Mesothelial cell of epicardium (in vitro differentiated cells): ENCODE measurements around the gene ARSI. TPM values are rescaled to one million over a fixed set of nuclear protein-coding genes. Genes with fewer than 3 reads are reported as not detected.

Experiments
- DNase-seq, 2 experiments: peaks; one replicate each; pipeline ENCODE4 v3.0.0; 2021; ENCODE audit warnings: low spot score in 2 of 2; ENCODE audit not compliant: unreplicated experiment in 2 of 2
- H3K27ac Mint-ChIP-seq: 2 replicates; pipeline ENCODE4 v1.8.0; 2021; ENCODE audit warnings: mixed read lengths
- H3K27me3 Mint-ChIP-seq: 2 replicates; pipeline ENCODE4 v1.8.0; 2021; ENCODE audit warnings: low read depth, mixed read lengths
- H3K36me3 Mint-ChIP-seq: 2 replicates; pipeline ENCODE4 v1.8.0; 2021; ENCODE audit warnings: mixed read lengths
- H3K4me1 Mint-ChIP-seq: 2 replicates; pipeline ENCODE4 v1.8.0; 2021; ENCODE audit warnings: mixed read lengths
- H3K4me3 Mint-ChIP-seq: 2 replicates; pipeline ENCODE4 v1.8.0; 2021; ENCODE audit warnings: mild to moderate bottlenecking, moderate library complexity, mixed read lengths
- H3K9me3 Mint-ChIP-seq: 2 replicates; pipeline ENCODE4 v1.8.0; 2021; ENCODE audit warnings: mixed read lengths
- total RNA-seq: library from RNA; stranded (reverse); gene quantifications from 3 replicates; pipeline ENCODE4 v1.2.1, GENCODE V29; 2021
- TF ChIP-seq, protein P1 (sequence below): fragments of 200-600 bp; sonication (generic); IDR thresholded peaks from one replicate; pipeline ENCODE4 v1.5.0; 2021; ENCODE audit warnings: antibody characterized with exemption; ENCODE audit not compliant: unreplicated experiment

Gene ARSI
- total RNA-seq, 1 donor from 2014 or later, result 18.8 TPM

DNA sequence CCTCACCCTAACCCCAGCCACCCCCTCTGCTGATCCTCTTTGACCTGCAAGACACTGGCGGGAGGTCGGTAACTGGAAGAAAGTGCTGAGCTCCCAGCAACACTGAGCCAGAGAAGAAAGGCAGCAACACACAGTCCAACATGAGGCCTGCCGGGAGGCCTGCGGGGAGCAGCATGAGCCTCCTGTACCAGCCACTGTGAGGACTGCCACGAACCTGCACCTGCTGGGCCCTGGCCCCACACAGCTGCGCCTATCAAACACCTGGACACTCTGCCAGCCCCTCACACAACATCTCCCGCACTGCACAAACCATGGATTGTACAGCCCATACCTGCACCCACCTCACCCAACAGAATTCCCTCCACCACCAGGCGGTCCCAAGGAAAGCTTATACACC is 31.4 kb downstream of the ARSI start:
- TF ChIP-seq, protein P1, sequence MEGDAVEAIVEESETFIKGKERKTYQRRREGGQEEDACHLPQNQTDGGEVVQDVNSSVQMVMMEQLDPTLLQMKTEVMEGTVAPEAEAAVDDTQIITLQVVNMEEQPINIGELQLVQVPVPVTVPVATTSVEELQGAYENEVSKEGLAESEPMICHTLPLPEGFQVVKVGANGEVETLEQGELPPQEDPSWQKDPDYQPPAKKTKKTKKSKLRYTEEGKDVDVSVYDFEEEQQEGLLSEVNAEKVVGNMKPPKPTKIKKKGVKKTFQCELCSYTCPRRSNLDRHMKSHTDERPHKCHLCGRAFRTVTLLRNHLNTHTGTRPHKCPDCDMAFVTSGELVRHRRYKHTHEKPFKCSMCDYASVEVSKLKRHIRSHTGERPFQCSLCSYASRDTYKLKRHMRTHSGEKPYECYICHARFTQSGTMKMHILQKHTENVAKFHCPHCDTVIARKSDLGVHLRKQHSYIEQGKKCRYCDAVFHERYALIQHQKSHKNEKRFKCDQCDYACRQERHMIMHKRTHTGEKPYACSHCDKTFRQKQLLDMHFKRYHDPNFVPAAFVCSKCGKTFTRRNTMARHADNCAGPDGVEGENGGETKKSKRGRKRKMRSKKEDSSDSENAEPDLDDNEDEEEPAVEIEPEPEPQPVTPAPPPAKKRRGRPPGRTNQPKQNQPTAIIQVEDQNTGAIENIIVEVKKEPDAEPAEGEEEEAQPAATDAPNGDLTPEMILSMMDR, result no peak
- no peaks in the 10 kb centered on the region for H3K27me3 Mint-ChIP-seq
- H3K4me1 Mint-ChIP-seq, result peaks cover 1% of the 10 kb centered on the region
- no peak overlapping the region for H3K27ac Mint-ChIP-seq
- H3K36me3 Mint-ChIP-seq, result no peaks in the 10 kb centered on the region
- DNase-seq, result no peak
- H3K4me3 Mint-ChIP-seq, result no peak overlapping the region
- no peaks in the 10 kb centered on the region for H3K9me3 Mint-ChIP-seq

DNA sequence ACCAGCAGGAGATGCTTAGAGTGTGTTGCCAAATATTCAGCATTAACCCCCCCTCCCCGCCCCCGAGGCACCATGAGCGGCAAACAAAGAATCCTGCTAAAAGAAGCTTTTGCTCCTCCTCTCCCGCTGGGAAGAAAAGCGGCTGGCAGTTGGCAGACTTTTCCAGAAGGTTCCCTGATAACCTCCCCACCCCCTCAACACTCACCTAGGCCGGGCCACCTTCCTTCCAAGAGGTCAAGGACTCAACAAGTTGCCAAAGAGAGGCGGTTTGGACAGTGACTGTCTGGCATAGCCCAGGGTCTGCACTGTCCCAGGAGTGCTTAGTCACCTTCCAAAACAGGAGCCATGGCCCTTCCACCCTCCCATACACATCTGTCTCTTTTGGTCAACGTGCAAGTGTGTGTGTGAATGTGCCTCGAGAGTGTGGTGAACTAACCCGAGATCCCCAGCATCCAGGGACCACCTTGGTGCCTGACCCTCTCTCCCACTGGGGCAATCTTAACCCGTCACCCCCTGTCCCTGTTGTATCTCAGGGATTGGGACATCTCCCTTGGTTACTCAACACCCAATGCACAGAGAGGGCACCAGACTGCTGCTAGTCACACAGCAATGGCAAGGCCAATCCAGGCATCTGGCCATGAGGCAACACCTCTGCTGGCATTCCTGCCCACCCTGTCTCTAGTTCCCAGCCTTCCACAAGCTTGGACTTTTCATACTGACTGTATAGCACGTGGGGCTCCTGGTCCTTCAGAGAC is 32.0 kb downstream of the ARSI start:
- H3K9me3 Mint-ChIP-seq, result no peaks in the 10 kb centered on the region
- no peaks in the 10 kb centered on the region for H3K27me3 Mint-ChIP-seq
- H3K4me3 Mint-ChIP-seq, result no peak overlapping the region
- no peak for DNase-seq
- H3K4me1 Mint-ChIP-seq, result peaks cover 1% of the 10 kb centered on the region
- TF ChIP-seq, protein P1, result no peak
- H3K27ac Mint-ChIP-seq, result no peak overlapping the region
- H3K36me3 Mint-ChIP-seq, result no peaks in the 10 kb centered on the region

DNA sequence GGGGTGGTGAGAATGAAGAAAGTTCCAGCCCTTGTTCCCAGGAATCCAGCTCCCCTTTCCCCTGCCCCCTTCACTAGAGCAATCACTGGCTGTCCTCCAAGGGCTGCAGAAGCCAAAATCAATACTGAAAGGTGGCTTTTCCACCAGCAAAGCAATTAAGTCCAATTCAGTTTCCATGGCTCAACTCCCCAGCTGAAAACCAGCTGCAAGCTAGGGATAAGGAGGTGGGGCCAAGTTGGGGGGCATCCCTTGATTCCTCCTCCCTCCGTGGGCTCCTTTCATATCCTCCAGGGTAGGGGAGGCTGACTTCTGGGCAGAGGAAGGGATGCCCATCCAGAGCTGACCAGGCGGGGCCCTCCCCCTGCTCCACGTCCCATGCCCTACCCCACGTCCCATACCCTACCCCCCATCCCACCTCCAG is 35.8 kb downstream of the ARSI start:
- TF ChIP-seq, protein P1, result no peak

DNA sequence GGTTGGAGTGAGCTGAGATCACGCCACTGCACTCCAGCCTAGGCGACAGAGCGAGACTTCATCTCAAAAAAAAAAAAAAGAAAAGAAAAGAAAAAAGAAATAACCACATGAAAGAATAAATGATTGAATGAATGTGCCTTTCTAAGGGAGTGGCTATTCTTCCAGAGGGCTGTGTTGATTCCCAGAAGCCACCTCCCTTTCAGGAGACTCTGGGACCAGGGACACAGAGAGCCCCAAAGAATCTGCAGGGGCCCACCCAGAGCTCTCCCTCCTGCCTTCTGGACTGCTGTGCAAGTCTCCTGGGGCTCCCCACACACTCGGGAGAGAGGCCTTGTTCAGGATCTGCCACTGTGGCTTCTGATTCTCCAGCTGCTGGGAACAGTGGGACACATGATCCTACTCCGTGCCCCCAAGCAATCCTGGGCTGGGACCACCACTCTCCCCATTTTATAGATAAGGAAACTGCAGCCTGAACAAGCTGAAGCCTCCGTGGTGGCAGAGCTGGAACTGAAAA is 36.8 kb downstream of the ARSI start:
- Mint-ChIP-seq H3K9me3 (no peaks in the 10 kb centered on the region), H3K4me1 (peaks cover 1% of the 10 kb centered on the region), H3K27ac (no peak overlapping the region), H3K36me3 (no peaks in the 10 kb centered on the region), H3K4me3 (no peak overlapping the region), H3K27me3 (no peaks in the 10 kb centered on the region)
- TF ChIP-seq, protein P1, result no peak
- DNase-seq, result no peak

More for the DNA sequence above, 35.8 kb downstream of the ARSI start:
- peaks cover 1% of the 10 kb centered on the region for H3K4me1 Mint-ChIP-seq
- DNase-seq, result no peak
- H3K9me3 Mint-ChIP-seq, result no peaks in the 10 kb centered on the region
- H3K27me3 Mint-ChIP-seq, result no peaks in the 10 kb centered on the region
- no peaks in the 10 kb centered on the region for H3K36me3 Mint-ChIP-seq
- H3K27ac Mint-ChIP-seq, result no peak overlapping the region
- H3K4me3 Mint-ChIP-seq, result no peak overlapping the region

DNA sequence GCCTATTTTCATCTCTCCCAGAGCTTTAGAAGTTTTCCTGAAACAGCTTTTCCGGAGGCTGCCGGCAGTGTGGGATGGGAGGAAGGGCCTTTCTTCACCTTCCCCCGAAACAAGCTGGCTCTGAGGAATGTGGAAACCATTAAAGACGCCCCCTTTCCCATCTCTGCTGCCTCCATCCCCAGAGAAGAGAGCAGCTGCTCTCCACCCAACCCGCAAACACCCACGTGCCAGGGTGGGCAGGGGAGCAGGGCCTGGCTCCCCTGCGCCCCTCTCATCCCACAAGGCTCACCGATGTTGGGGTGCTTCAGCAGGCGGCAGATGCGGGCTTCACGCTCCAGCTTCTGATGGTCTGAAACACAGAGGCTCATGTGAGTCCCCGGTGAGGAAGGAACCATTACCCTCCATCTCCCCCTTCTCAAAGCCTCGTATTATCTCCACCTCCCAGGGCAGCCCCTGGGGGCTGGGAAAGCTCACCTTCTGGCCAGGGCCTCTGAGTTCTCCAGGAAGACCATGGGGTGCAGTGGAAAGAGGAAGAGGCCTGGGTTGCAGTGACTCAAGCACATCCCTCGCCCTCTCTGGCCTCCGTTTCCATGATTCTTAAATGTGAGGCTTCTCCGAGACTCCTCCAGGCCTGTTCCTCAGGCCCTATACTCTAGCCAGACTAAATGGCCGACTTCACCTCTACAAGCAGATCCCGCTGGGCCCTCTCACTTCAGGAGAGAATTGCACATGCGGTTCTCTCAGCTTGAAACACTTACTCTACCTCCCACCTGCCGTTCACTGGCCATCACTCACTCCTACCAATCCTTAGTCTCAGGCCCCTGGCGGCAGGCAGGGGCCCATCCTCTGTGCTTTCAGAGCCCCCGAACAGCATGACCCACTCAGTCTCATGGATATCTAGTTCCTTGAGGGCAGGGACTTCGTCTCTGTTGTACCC is 37.8 kb downstream of the ARSI start:
- DNase-seq, result no peak
- Mint-ChIP-seq H3K27ac (no peak overlapping the region), H3K9me3 (no peaks in the 10 kb centered on the region), H3K4me1 (peaks cover 1% of the 10 kb centered on the region), H3K36me3 (no peaks in the 10 kb centered on the region), H3K4me3 (no peak overlapping the region), H3K27me3 (no peaks in the 10 kb centered on the region)
- TF ChIP-seq, protein P1, result no peak
